ENCODE measurements around the gene ESYT1.

GRCh38 chr12:56119361-56119796 lies 8.7 kb upstream of the ESYT1 start:
- TF ChIP-seq CTCF (optimal IDR thresholded peaks at IDR 0.05 in 1 of 3, IDR thresholded peaks at IDR 0.05 in 1 of 3, conservative IDR thresholded peaks at IDR 0.05 in 1 of 3; ENCODE audit: extremely low read depth in 1 of 3, insufficient read depth in 2 of 3, low read length in 3 of 3), result peak; percentile 75 to 83 (median 79)
- TF ChIP-seq EZH2 (IDR thresholded peaks at IDR 0.05; ENCODE audit: low read length), result no peak
